Adipose tissue (tissue), 3 donors: ENCODE results near the gene SLC22A5. TPM values are rescaled to one million over a fixed set of nuclear protein-coding genes. Genes with fewer than 3 reads are reported as not detected.
A peak's percentile ranks its signal among the peaks of the same experiment; 100 is the strongest.

Experiments used
- H3K27ac ChIP-seq: one replicate; pipeline ENCODE4 v1.5.1; 2013; ENCODE audit warnings: low read depth, low read length
- WGBS, 3 donors: extraction: QIAGEN DNeasy Blood & Tissue Kit; methylation state at CpG; one replicate each; pipeline ENCODE4 v1.1.7; 2013; 5-methylcytosine and 5-hydroxymethylcytosine counted together
- polyA plus RNA-seq, 3 donors: library from polyadenylated mRNA; stranded (reverse); fragments of 200-250 nt; gene quantifications; one replicate each; pipeline ENCODE4 v1.2.3, GENCODE V29; 2013
- donor health status: healthy with polysubstance abuse.
- donor health status: Bipolar disorder and iron deficiency.
- donor health status: healthy.

SLC22A5 gene
- polyA plus RNA-seq, 3 donors, result 3.0 to 6.6 (median 5.1) TPM

DNA sequence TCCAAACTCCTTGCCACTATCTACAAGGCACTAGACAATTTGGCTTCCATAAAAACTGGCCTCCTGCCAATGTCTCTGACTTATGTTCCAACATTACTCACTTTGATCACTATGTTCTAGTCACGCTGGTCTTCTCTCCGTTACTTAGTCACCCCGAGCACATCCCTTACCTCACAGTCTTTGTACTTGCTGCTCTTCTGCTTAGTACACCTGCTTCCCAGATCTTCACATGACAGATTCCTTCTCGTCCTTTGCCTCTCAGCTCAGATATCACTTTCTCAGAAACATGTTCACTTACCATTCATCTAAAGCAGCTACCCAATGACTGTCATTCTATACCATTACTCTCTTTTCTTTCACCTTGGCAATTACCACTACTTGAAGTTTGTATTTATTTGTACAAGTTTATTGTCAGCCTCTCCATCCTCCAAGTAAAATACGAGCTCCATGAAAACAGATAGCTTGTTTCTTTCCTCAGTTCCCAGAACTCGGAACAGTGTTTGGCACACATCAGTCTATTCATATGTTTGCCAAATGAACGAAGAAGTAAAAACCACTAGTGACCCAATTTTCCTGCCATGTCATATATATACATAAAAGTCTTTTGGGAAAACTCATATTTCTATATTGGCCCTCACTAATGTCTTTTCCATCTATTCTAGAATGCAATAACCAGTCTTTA is 5.9 kb upstream of the SLC22A5 start:
- no peak overlapping the region for H3K27ac ChIP-seq
- 62 to 70% (median 65%) methylated on average over 7 of the region's 7 CpGs for WGBS, 3 donors

- 22 to 31% (median 31%) methylated on average over 1 of the region's 1 CpG for WGBS, 3 donors
- peak overlapping the region; percentile 60 for H3K27ac ChIP-seq
Observed at GRCh38 chr5:132364319-132364718, 5.2 kb upstream of the SLC22A5 start.

- WGBS, 3 donors, result 82 to 84% (median 83%) methylated on average over 6 of the region's 6 CpGs
- H3K27ac ChIP-seq, result no peak overlapping the region
Observed at GRCh38 chr5:132365213-132365612, 4.3 kb upstream of the SLC22A5 start.

- WGBS, 3 donors, result 65 to 92% (median 85%) methylated on average over 4 of the region's 4 CpGs
- no peak overlapping the region for H3K27ac ChIP-seq
Observed at GRCh38 chr5:132368186-132368585, 1.3 kb upstream of the SLC22A5 start.

- 4 to 17% (median 11%) methylated on average over 9 of the region's 9 CpGs for WGBS, 3 donors
Observed at GRCh38 chr5:132369007-132369473, 470 bp upstream of the SLC22A5 start.

DNA sequence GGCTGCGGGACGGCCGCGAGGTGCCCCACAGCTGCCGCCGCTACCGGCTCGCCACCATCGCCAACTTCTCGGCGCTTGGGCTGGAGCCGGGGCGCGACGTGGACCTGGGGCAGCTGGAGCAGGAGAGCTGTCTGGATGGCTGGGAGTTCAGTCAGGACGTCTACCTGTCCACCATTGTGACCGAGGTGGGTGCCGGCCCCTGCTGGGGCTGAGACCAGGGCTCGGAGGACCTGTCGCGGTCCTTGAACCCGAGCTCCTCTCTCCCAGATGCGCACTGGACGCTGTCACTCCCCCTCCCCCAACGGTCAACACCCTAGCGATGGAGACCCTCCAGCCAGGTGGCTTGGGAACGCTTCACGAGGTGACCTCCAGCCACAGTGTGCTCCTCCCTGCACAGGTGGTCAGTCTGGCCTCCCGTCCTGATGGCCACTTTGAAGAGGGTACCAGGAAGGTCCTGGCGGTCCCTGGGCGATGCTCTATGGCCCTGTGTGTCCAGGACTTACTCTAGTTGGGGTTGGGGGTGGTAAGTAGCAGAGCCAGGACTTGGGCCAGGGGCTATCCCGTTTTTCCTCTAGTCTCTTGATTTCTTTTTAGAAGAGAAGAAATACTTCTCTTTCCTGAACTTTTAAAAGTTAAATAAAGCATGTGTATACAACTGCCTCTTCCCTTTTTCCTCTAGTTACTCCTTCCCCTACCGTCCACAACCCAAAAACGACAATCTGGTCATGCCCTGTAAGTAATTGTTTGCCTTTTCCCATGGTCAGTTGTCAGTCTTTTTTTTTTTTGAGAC is 866 bp downstream of the SLC22A5 start:
- no peak overlapping the region for H3K27ac ChIP-seq
- 10 to 17% (median 17%) methylated on average over 23 to 34 of the region's 34 CpGs for WGBS, 3 donors

More at GRCh38 chr5:132369007-132369473, 470 bp upstream of the SLC22A5 start:
- H3K27ac ChIP-seq, result peak overlapping the region; percentile 26

DNA sequence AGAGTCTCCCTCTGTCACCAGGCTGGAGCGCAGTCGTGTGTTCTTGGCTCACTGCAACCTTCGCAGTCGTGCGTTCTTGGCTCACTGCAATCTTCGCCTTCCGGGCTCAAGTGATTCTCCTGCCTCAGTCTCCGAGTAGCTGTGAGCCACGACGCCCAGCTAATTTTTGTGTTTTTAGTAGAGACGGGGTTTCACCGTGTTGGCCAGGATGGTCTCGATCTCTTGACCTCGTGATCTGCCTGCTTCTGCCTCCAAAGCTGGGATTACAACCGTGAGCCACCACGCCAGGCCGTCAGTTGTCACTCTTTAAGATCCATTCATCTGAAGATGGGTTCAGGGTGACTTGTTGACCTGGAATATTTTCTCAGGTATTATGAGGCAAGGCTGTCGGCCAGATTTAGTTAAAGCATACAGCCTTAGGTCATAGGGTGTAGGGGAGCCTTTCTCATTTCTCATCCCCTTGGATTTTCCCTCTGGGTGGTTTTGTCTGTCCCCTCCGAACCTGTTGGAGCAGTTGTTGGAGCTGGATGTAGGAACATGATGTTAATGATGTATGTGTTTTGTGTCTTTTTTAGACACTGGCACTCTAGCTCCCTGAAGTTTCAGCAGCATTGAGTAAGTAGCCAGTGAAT is 1.6 kb downstream of the SLC22A5 start:
- no peak overlapping the region for H3K27ac ChIP-seq
- WGBS, 3 donors, result 39 to 84% (median 74%) methylated on average over 19 of the region's 19 CpGs

GRCh38 chr5:132371603-132371994 is 2.1 kb downstream of the SLC22A5 start:
- WGBS, 3 donors, result 74 to 92% (median 80%) methylated on average over 5 of the region's 5 CpGs

DNA sequence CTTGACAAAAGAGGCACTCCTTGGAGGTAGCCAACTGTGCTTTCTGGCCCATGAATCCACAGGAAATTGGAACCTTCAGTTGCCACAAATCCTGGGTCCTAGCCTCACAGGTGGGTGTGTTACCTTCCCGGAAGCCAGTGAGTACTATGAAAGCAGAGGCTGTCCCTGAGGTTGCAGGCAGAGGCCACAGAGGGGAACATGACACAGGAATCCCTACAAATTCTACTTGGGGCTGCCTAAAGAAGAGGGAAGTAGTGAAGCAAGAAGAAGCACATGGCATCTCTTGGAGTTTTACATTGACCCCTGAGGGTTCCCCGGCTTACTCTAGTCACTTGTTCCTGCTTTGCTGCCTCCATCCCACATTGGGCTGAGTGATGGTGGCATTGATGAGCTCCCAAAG is 2.6 kb downstream of the SLC22A5 start:
- WGBS, 3 donors, result 57 to 63% (median 59%) methylated on average over 2 of the region's 2 CpGs
- H3K27ac ChIP-seq, result no peak overlapping the region

More at GRCh38 chr5:132371603-132371994, 2.1 kb downstream of the SLC22A5 start:
- no peak overlapping the region for H3K27ac ChIP-seq

- H3K27ac ChIP-seq, result no peak overlapping the region
Observed at GRCh38 chr5:132372542-132372941, 3.0 kb downstream of the SLC22A5 start.

DNA sequence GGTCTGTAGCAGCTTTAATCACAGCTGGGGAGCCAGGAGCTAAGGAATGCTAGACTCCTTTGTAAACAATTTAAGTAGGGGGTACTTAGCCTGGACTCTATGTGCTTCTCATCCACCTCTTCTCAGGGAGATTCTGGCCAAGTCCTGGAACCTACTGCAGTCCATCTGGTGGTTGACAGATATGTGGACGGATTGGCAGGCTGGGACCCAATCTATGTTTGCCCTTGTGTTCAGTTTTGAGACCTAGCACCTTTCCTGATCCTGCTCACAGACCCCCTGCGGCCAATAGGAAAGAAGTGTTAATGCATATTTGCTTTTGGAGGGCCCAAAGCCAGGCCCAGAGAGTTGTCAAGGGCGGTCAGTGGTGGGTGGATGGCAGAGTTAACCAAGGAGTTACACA is 6.4 kb downstream of the SLC22A5 start:
- 84 to 97% (median 93%) methylated on average over 3 of the region's 3 CpGs for WGBS, 3 donors
- H3K27ac ChIP-seq, result no peak overlapping the region

DNA sequence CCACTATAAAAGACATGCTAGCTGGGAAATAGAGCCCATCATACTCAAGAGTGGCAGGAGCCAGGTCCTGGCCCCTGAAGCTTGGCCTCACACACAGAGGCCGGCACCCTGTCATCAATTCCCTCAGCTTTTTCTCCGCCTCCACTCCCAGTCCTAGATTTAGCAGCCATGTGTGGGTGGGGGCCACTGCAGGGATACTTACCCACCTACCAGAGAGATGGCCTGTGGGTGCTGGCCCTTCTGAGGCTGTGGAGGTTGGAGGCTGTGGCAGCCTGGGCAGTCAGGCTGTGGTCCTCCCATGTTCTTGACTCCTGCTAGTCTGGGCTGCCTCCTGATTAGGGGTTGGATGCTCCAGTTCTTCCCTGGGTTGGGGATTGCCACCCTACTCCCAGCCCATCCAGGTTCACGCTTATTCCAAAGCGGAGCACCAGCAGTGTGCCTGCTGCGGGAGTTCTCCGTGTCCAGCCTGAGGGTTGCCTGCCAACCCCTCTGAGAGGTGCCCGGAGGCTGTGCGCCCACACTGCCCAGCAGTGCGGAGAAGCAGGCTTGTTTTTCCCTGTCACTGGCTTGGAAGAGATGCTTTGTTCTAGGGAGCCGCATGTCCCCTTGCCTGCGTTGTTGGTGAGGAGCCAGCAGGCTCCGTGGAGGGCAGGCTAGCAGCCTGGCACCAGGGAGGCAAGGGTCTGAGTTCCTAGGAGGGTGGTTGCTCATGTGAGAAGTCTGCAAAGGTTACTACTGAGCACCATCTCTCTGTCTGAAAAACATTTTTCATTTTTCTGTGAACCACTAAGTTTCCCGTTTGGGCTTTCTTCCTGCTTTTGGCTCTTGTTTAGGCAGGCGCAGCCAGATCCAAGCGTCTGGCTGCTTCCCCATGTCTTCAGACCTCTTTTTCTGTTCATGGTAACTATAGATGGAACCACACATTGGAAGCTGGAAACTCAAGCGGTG is 7.5 kb downstream of the SLC22A5 start:
- no peak overlapping the region for H3K27ac ChIP-seq

GRCh38 chr5:132377738-132378137 is 8.2 kb downstream of the SLC22A5 start:
- 69 to 93% (median 83%) methylated on average over 7 of the region's 7 CpGs for WGBS, 3 donors
- no peak overlapping the region for H3K27ac ChIP-seq

More for the DNA sequence above, 7.5 kb downstream of the SLC22A5 start:
- 75 to 88% (median 82%) methylated on average over 16 of the region's 16 CpGs for WGBS, 3 donors

DNA sequence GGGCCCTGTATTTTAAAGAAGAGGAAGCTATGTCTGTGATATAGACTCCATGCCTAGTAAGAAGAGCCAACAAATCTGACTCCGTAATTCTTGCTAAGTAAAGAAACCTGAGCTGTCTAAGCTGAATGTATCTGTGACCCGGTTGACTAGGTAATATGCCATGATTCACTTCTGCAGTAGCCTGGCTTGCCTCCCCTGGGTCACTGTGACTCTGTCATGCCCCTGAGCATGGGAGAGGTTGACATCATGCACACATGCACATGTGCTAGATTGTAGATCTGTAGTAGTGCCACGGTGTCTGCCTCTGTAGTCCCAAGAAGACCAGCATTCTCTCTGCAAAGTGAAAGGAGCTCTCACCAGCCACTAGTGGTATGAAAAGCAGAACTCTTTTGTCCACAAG is 9.1 kb downstream of the SLC22A5 start:
- no peak overlapping the region for H3K27ac ChIP-seq
- WGBS, 3 donors, result 71 to 91% (median 87%) methylated on average over 3 of the region's 3 CpGs

DNA sequence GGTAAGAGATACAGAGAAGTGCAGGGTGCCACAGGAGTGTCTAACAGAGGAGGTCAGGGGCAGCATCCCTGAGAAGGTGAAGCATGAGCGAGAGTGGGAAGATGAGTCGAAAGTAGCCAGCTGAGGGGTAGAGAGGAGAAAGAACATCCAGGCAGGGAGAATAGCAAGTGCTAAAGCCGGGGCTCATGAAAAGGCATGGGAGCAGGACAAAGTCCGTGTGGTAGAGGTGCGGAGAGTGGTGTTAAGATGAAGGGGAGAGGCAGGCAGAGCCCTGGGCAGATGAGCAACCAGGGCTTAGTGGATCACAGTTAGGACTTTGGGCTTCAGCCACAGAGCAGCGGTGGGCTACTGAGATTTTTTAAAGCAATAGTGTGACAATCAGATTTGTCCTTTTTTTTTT is 10.5 kb downstream of the SLC22A5 start:
- H3K27ac ChIP-seq, result no peak overlapping the region
- 85 to 96% (median 92%) methylated on average over 6 of the region's 6 CpGs for WGBS, 3 donors

DNA sequence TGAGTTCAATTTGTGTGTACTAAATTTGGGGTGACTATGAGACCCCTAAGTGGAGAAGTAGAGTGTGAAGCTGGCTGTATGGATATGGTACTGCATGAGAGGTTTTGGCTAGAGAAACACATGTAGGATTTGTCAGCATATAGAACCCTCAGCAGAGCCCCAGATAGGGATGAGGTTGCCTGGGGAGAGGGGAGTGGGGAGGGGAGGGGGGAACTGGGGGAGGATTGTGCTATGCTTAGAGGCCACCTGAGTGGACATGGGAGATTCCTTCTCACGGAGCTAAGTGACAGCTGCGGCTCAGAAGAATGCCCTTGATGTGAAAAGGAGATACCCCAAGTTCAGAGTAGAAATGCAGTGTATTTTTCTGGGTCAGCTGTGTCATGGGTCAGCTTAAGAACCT is 11.2 kb downstream of the SLC22A5 start:
- H3K27ac ChIP-seq, result no peak overlapping the region
- WGBS, 3 donors, result 66 to 93% (median 91%) methylated on average over 2 of the region's 2 CpGs

DNA sequence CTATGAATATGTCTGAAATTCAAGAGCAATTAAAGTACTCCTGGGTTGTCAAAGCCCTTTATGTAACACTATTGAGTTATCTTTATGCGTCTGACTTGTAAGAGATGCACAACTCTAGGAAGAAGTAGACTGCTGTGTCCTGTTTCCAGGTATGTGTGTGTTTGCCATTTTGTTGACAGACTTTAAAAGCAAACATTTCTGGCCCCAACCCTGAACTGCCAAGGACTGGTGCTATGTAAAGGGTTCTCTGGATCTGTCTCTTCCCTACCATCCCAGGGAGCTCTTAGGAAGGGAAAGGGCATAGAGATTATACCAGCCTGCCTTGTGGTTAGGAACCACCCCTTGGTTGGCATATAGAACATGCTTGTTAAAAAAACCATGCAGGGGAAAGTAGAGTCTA is 12.1 kb downstream of the SLC22A5 start:
- 66 to 95% (median 91%) methylated on average over 1 of the region's 1 CpG for WGBS, 3 donors
- H3K27ac ChIP-seq, result no peak overlapping the region

DNA sequence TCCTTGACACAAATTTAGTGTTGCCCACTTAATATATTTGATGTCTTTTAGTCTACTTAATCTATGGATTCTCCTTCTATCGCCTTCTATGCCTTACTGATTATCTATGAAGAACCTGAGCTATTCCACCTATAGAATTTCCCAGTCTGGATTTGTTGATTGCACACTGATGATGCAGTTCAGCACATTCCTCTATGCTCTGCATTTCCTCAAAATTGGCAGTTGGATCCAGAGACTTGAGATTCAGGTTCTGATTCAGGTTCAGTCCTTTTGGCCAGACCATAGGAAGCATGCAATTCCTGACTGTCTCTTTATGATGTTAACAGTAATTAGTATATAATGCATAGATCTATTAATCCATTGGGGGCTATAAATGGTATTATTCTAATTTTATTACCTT is 13.8 kb downstream of the SLC22A5 start:
- no peak overlapping the region for H3K27ac ChIP-seq
- WGBS, 3 donors, result 39 to 97% (median 96%) methylated on average over 1 of the region's 1 CpG
